Body of pancreas (tissue), 4 donors: ENCODE data around the gene KCTD2.

Experiments used
- CTCF ChIP-seq, 7 experiments: fragments of 450-650 bp in 4 of 7; fragments of 200-600 bp in 3 of 7; sonication (generic) in 3 of 7; IDR thresholded peaks; one replicate each; pipeline ENCODE4 v1.5.1; 2016 to 2019; ENCODE audit warnings: antibody characterized with exemption in 7 of 7
- POLR2A ChIP-seq, 3 donors: fragments of 450-650 bp; IDR thresholded peaks; one replicate each; pipeline ENCODE4 v1.6.1; 2016; ENCODE audit warnings: antibody characterized with exemption in 3 of 3, mild to moderate bottlenecking in 2 of 3

- TF ChIP-seq POLR2A (IDR thresholded peaks at IDR 0.05) (peak in 1 of 3 donors; percentile 22), CTCF (IDR thresholded peaks at IDR 0.05) (peak in 4 of 7 experiments; percentile 12 to 33 (median 21))
Observed at GRCh38 chr17:75034236-75034908, 12.7 kb upstream of the KCTD2 start.
